Activated CD8-positive, alpha-beta memory T cell treated with anti-CD3 and anti-CD28 coated beads for 36 hours (primary cell): Measurements from ENCODE around the gene APOM. TPM values are rescaled to one million over a fixed set of nuclear protein-coding genes. Genes with fewer than 3 reads are reported as not detected.

Experiments used
- CTCF ChIA-PET: fragments of 350-600 bp; sonication (Branson Sonifier 250); formaldehyde crosslinking; loops from one replicate; lab custom pipeline; 2021; ENCODE audit warnings: antibody characterized with exemption; lab: Charles Lee
- POLR2A ChIA-PET: fragments of 350-600 bp; sonication (Branson Sonifier 250); formaldehyde crosslinking; loops from one replicate; lab custom pipeline; 2021; ENCODE audit warnings: antibody characterized with exemption; lab: Charles Lee
- total RNA-seq, 2 experiments: library from RNA; stranded (reverse); gene quantifications; one replicate each; pipeline ENCODE4 v1.2.3, GENCODE V29; 2021

Gene APOM
- total RNA-seq, 2 experiments from 2014 or later: 1.9 to 2.2 TPM

- POLR2A ChIA-PET: no interaction called here
Measured at GRCh38 chr6:31645325-31645724, 10.4 kb upstream of the APOM start.

DNA sequence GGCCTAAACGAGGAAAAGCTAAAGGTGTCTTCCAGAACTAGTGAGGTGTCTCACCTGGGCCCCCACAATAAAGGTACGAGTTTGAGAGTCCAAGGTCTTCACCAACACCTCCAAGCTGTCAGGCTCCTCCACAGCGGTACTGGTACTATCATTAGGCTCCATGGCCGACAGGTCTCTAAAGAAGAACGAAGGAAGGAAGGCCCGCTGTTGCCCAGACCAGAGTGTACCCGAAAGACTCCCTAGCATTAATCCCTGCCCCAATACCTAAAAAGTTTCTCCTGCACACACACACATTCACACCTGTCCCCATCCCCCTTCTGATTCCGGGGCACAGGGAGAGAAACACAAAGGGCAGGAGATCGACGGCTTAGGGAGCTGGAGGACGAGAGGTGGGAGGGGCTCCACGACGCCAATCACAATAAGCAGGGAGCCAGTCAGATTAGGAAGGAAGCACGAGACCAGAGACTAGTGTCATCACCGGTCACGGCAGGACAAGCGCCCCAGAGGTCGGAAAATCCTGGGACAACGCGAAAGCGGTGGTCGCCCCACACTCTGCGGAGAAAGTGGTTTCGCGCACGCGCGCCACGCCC lies 4.0 kb upstream of the APOM start:
- ChIA-PET CTCF (interaction anchor here (0.6 to 2.5 kb wide), 7 partner anchors 9 to 1667 kb away, joined by 3 to 21 read pairs (median 4); partner anchors contain the start of genes C6orf47, GPANK1, LY6G5B and NCR3), POLR2A (interaction anchor here (0.8 to 3.5 kb wide), 8 partner anchors 9 to 175 kb away, joined by 3 to 29 read pairs (median 4); partner anchors contain the start of genes ABHD16A, C6orf47, CSNK2B and GPANK1)

More at GRCh38 chr6:31645325-31645724, 10.4 kb upstream of the APOM start:
- CTCF ChIA-PET: interaction anchor here (1.7 kb wide), 1 partner anchor 25 kb away, joined by 3 read pairs; the partner anchor contains the start of gene PRRC2A

DNA sequence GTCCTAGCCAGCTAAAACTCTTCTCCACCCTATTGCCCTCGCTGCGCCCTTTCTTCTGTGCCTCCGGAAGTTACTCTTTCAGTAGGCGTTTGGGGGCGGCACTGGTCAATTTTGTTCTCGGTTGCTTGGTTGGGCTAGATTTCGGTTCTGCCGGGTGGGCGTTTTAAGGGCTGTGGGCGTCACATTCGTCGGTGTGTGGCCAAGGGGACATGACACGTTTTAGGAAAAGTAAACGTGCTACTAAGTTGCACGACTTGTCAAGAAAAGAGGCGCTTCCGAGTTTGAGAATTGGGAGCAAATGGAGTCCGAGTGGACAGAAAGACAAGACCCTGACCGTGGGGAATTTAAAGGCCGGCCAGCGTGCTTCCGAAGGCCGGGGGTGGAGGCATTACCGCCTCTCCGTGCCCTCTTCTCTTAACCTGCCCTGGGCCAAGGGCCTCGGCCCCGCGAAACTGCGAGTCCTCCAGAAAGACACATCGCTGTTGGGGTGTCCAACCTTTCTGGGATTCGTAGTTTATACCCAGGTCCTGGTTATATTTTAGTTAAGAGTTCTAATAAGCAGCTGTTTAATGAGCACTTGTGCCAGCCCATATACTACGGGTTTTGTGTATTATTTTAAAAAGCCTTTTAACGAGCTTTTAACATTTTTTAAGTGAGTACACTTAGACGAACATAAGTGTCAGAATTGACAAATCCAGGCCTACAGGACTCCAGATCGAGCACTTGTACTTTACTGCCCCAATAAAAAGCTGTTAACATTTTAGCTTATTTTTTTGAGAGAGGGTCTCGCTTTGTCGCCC lies 2.6 kb upstream of the APOM start:
- CTCF ChIA-PET: interaction anchor here (0.5 to 2.5 kb wide), 9 partner anchors 8 to 1085 kb away, joined by 3 to 21 read pairs (median 4); partner anchors contain the start of genes C6orf47, GPANK1 and LY6G5B
- POLR2A ChIA-PET: interaction anchor here (0.6 to 3.5 kb wide), 12 partner anchors 7 to 1315 kb away, joined by 3 to 29 read pairs (median 4); partner anchors contain the start of genes ABHD16A, C6orf47, CSNK2B and GPANK1

GRCh38 chr6:31654574-31655348 lies 933 bp upstream of the APOM start:
- ChIA-PET POLR2A (interaction anchor here (3.5 kb wide), 1 partner anchor 10 kb away, joined by 29 read pairs; the partner anchor contains the start of genes CSNK2B and GPANK1), CTCF (interaction anchor here (0.7 to 1.0 kb wide), 3 partner anchors 91 to 1298 kb away, joined by 3 to 4 read pairs (median 3); partner anchors contain the start of gene HLA-DMA)

DNA sequence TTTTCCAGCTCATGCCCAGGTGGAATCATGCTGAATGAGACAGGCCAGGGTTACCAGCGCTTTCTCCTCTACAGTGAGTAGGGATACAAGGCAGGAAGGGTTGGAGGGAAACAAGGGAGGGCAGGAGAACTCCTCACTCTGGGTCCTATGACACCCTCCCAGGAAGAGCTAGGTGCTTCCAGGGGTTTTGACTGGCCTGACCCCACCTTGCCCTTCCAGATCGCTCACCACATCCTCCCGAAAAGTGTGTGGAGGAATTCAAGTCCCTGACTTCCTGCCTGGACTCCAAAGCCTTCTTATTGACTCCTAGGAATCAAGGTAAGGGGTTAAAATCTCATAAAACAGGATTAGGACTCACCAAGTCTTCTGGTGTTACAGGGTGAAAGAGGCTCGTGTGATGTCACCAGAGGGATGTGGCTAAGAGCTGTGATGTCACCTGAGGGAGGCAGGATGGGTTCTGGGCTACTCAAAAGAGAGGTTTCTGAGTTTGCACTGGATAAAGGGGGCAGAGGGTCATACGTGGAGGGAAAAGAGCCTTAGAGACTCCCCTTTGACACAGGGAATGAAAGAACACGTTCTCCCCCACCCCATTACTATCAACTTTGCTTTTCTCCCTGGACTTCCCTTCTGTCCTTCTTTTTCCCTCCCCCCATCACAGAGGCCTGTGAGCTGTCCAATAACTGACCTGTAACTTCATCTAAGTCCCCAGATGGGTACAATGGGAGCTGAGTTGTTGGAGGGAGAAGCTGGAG lies 1.9 kb downstream of the APOM start:
- ChIA-PET CTCF (interaction anchor here (0.9 kb wide), 1 partner anchor 165 kb away, joined by 3 read pairs; no protein-coding TSS in a partner anchor), POLR2A (no interaction called here)

GRCh38 chr6:31658158-31658688 lies 2.5 kb downstream of the APOM start:
- ChIA-PET POLR2A (interaction anchor here (0.7 kb wide), 1 partner anchor 1313 kb away, joined by 8 read pairs; no protein-coding TSS in a partner anchor), CTCF (interaction anchor here (0.7 to 0.9 kb wide), 2 partner anchors 66 to 164 kb away, joined by 3 read pairs; no protein-coding TSS in a partner anchor)

DNA sequence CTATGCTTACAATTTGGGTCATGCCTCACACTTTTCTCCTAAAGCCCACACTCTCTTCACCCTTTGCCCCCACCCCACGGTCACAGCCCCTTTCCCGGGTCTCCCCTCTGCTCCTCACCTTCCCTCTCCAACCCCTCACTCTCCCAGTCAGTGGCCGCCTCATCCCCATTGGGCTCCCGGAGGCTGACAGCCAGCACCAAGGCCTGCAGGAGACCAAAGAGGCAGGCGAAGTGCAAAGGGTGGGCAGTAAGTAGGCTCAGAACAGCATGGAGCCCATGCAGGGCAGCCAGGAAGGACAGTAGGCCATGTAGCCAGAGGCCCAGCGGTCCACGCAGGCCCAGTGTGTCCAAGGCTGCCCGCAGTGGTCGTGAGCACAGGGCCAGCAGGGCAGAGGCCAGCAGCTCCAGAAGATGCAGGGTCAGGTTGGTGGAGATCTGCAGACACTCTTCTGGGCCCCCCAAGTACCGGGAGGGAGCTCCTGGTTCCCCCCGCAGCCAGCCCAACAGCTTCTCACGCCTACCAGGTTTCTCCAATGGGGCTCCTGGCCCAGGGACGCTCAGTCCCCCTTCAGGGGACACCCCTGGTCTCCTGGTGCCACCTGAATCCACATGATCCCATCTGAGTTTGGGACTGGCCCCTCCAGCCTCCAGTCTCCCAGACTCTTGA lies 3.4 kb downstream of the APOM start:
- POLR2A ChIA-PET: interaction anchor here (0.6 to 1.1 kb wide), 3 partner anchors 176 to 1312 kb away, joined by 3 to 8 read pairs (median 4); partner anchors contain the start of gene DXO
- CTCF ChIA-PET: interaction anchor here (0.7 to 0.8 kb wide), 3 partner anchors 13 to 67 kb away, joined by 3 read pairs; no protein-coding TSS in a partner anchor

GRCh38 chr6:31659649-31660380 lies 4.1 kb downstream of the APOM start:
- POLR2A ChIA-PET: interaction anchor here (1.0 to 1.1 kb wide), 2 partner anchors 7 to 175 kb away, joined by 3 to 6 read pairs; partner anchors contain the start of gene BAG6
- CTCF ChIA-PET: interaction anchor here (0.8 to 1.7 kb wide), 3 partner anchors 8 to 70 kb away, joined by 3 to 6 read pairs (median 4); partner anchors contain the start of gene BAG6

GRCh38 chr6:31660381-31661261 lies 4.9 kb downstream of the APOM start, which contains the start of gene C6orf47:
TSS of gene C6orf47 (minus strand) at chr6:31660778. CDS start at chr6:31659947, 831 bp downstream.
- ChIA-PET CTCF (interaction anchor here (1.0 to 1.7 kb wide), 3 partner anchors 8 to 114 kb away, joined by 3 to 6 read pairs (median 4); partner anchors contain the start of genes ATP6V1G2 and BAG6), POLR2A (interaction anchor here (0.9 to 1.0 kb wide), 2 partner anchors 8 to 119 kb away, joined by 5 to 6 read pairs; partner anchors contain the start of genes BAG6 and DDX39B)

DNA sequence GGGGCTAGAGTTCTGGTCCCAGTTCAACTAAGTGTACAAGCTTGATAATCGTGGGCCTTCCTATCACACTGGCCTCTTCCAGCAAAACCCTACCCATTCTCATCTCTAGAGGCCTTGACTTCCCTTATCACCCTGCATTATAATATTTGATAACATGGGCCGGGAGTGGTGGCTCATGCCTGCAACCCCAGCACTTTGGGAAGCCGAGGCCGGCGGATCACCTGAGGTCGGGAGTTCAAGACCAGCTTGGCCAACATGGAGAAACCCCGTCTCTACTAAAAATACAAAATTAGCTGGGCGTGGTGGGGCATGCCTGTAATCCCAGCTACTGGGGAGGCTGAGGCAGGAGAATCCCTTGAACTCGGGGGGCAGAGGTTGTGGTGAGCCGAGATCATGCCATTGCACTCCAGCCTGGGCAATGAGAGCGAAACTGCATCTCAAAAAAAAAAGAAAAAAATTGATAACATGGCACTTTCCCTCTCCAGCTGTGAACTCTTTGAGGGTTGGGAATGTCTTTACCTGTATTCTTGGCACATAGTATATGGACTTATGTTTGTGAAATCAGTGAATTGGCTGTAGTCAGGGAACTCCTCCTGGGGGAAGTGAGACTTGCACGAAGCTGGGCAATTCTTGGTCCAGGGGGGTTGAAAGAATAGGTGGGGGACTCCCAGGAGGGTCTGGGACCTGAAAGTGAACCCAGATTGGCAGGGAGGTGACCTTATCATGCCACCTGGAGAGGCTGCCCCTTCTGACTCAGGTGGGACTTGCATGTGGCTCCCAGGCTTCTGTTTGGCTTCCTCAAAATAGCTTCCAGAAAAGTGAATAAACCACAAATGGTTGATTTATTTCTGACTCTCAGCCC lies 5.8 kb downstream of the APOM start:
- ChIA-PET CTCF (interaction anchor here (1.0 to 3.6 kb wide), 4 partner anchors 9 to 115 kb away, joined by 3 to 21 read pairs (median 5); partner anchors contain the start of genes ATP6V1G2 and BAG6), POLR2A (interaction anchor here (0.9 to 1.7 kb wide), 3 partner anchors 9 to 166 kb away, joined by 4 to 6 read pairs (median 5); partner anchors contain the start of genes BAG6, DDX39B and HSPA1B)

GRCh38 chr6:31662124-31662723 lies 6.5 kb downstream of the APOM start:
- CTCF ChIA-PET: interaction anchor here (1.2 to 3.6 kb wide), 3 partner anchors 9 to 134 kb away, joined by 4 to 21 read pairs (median 6); partner anchors contain the start of gene BAG6
- POLR2A ChIA-PET: interaction anchor here (0.6 to 1.7 kb wide), 4 partner anchors 23 to 502 kb away, joined by 3 to 7 read pairs (median 5); partner anchors contain the start of genes EGFL8 and HSPA1B

DNA sequence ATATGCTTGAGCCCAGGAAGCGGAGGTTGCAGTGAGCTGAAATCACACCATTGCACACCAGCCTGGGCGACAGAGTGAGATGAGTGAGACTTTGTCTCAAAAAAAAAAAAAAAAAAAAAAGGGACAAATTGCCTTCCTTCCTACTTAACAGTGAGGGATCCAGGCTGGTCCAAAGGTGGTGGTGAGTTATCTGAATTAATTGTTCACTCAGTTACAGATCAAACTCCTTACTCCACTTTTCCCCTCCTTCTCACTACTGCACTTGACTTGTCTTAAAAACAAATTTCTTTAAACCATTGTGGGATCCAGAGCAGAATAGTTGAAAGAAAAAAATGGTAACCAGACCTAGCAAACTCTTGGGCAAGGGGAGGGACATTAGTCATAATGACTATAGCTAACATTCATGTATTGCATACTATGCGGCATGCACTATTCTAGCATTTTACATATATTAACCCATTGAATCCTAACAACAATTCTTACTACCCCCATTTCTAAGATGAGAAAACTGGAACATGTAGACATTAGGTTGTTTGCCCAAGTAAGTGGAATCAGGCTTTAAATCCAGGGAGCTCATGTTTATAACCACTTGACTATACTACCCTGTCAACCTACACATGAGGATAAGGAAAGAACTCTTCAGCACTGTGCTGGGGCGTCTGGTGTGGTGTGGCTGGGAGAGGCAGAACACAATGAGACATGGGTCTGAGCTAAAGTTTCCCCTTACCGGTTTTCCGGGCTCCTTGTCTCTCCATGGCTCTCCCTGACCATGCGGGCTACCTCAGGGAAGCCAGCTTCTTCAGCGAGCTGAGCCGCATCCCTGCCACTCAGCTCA lies 7.6 kb downstream of the APOM start:
- CTCF ChIA-PET: interaction anchor here (0.7 to 3.6 kb wide), 5 partner anchors 11 to 133 kb away, joined by 3 to 21 read pairs (median 4); partner anchors contain the start of gene BAG6

More for the DNA sequence above, 7.6 kb downstream of the APOM start:
- POLR2A ChIA-PET: interaction anchor here (0.6 to 3.1 kb wide), 5 partner anchors 11 to 355 kb away, joined by 3 to 29 read pairs (median 7); partner anchors contain the start of genes BAG6, HSPA1A and HSPA1L
